GDM1 (cell line): Measurements from ENCODE around the gene BACE2.
"Not testable (repeated sequence)": the region's sequence is repeated elsewhere in the genome, so short reads cannot be mapped to it uniquely, and the experiment has no call there.

Experiments
- DNase-seq: peaks from one replicate; lab custom pipeline; 2025; lab: John Stamatoyannopoulos, UW

Gene BACE2

GRCh38 chr21:41240040-41240439, 72.1 kb downstream of the BACE2 start:
- DNase-seq = no peak

GRCh38 chr21:41241341-41241740, 73.4 kb downstream of the BACE2 start:
- DNase-seq = no peak

- DNase-seq = no peak
Measured at GRCh38 chr21:41242238-41242829, 74.4 kb downstream of the BACE2 start.

DNA sequence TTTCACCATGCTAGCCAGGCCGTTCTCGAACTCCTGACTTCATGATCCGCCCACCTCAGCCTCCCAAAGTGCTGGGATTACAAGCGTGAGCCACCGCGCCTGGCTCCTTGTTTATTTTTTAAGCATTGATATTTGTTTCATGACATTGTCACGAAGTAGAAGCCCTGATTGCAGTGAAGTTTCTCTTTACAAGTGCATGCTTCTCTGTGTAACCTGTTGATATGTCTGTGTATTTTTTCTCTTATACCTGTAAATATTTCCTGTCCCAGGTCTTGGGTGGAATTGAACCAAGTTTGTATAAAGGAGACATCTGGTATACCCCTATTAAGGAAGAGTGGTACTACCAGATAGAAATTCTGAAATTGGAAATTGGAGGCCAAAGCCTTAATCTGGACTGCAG, 75.1 kb downstream of the BACE2 start:
- no peak for DNase-seq

DNA sequence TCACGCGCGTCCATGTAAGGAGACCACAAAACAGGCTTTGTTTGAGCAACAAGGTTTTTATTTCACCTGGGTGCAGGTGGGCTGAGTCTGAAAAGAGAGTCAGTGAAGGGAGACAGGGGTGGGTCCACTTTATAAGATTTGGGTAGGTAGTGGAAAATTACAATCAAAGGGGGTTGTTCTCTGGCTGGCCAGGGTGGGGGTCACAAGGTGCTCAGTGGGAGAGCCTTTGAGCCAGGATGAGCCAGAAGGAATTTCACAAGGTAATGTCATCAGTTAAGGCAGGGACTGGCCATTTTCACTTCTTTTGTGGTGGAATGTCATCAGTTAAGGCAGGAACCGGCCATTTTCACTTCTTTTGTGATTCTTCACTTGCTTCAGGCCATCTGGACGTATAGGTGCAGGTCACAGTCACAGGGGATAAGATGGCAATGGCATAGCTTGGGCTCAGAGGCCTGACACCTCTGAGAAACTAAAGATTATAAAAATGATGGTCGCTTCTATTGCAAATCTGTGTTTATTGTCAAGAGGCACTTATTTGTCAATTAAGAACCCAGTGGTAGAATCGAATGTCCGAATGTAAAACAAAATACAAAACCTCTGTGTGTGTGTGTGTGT, 76.4 kb downstream of the BACE2 start:
- not testable (repeated sequence) for DNase-seq

DNA sequence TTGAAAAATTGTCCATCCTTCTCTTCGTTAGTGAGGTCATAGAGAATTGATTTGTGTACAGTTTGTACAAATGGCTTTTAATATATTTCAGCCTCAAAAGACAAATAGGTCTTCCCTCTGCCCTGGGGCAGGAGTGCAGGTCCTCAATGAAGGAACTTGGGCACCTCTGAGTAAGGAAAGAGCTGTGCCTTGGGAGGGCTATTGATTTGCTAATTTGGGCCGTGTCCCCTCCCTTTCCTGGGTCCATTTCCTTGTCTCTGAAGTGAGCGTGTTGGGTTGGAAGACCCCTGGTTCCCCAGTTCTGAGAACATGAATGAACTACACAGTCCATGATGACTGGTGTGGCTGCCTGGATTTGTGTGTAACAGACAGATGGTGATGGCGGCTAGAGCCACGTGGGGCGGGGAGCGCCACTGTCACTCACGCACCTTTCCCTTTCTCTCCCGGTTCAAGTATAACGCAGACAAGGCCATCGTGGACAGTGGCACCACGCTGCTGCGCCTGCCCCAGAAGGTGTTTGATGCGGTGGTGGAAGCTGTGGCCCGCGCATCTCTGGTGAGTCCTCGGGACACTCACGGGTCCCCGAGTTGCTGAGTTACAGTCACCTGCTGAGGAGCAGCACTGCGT, 77.7 kb downstream of the BACE2 start:
- no peak for DNase-seq

GRCh38 chr21:41246808-41247207, 78.8 kb downstream of the BACE2 start:
- no peak for DNase-seq

- DNase-seq = no peak
Measured at GRCh38 chr21:41247561-41248545, 79.9 kb downstream of the BACE2 start.

DNA sequence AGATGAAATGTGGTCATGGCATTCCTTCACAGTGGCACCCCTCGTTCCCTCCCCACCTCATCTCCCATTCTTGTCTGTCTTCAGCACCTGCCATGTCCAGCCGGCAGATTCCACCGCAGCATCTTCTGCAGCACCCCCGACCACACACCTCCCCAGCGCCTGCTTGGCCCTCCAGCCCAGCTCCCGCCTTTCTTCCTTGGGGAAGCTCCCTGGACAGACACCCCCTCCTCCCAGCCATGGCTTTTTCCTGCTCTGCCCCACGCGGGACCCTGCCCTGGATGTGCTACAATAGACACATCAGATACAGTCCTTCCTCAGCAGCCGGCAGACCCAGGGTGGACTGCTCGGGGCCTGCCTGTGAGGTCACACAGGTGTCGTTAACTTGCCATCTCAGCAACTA, 81.5 kb downstream of the BACE2 start:
- no peak for DNase-seq

GRCh38 chr21:41250519-41250918, 82.6 kb downstream of the BACE2 start:
- DNase-seq = no peak

DNA sequence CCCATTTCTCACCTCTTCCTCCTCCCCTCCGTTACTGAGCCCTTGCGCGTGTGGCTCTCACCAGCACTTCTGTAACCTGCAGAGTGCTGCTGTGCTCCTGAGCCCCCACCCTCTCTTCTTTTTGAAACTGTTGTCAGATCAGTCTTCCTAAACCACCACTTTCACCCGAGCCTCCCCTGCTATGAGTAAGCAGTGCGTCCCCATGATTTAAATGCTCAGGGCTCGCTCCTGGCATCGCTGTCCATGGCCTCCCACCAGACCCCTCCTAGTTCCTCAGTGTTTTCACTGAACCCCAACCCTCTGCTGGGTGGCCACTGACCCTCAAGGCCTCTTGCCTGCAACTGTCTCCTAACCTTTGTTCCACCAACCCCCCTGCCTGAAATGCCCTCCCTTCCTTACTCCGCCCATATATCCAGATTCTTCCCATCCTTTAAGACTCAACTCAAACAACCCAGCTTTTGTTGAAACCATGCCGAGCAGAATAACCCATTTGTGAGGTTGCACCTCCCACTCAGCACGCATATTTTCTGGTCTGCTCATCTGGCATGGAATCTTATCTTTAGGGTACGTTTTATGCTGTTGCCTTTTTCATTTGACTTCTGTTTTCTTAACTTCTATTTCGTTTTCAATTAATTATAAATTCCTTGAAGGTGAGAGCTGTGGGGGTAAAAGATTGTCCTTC, 84.1 kb downstream of the BACE2 start:
- DNase-seq = no peak

- DNase-seq = no peak
Measured at GRCh38 chr21:41254090-41254700, 86.2 kb downstream of the BACE2 start.

- DNase-seq = no peak
Measured at GRCh38 chr21:41255190-41255589, 87.2 kb downstream of the BACE2 start.

DNA sequence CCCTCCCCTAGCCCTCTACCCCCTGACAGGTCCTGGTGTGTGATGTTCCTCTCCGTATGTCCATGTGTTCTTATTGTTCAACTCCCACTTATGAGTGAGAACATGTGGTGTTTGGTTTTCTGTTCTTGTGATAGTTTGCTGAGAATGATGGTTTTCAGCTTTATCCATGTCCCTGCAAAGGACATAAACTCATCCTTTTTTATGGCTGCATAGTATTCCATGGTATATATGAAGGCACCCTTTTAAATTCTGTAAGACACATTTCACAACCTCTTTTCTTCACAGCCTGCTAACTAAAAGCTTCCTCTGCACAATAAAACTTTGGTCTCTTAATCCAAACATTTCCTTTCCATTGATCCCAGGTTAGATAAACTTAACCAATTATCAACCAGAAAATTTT, 88.3 kb downstream of the BACE2 start:
- DNase-seq = not testable (repeated sequence)

DNA sequence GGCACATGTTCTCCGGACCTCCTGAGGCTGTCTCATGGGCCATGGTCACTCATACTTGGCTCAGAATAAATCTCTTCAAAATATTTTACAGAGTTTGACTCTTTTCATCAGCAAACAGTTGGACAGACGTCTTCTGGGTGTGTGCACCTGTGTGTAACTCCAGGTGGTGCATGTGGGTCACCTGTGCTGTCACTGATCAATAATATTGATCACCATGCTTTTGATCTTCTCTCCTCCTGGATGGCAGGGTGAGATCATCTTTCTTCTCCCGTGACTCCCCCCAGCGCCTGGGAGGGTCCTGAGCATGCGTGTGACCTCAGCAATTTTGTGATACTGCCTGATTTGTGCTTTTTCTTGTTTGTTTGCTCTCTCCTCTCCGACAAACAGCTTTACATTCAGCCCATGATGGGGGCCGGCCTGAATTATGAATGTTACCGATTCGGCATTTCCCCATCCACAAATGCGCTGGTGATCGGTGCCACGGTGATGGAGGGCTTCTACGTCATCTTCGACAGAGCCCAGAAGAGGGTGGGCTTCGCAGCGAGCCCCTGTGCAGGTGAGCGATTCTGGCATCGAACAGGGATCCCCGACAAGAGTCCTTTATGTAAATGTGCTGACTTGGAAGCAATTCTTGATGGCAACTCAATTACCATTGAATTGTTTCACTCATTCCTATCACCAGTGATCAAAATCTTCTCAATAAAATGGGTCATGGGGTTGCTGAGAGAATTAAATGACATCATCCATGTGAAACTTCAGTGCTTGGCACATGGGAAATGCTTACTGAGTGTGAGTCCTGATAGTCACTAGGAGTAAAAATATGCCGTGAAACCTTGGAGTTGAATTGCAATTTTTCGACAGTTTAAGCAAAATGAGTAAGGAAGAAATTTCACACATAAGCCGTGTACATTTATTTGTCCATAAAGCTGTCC, 89.1 kb downstream of the BACE2 start:
- no peak for DNase-seq

GRCh38 chr21:41258617-41259016, 90.7 kb downstream of the BACE2 start:
- DNase-seq = no peak

GRCh38 chr21:41260428-41260827, 92.5 kb downstream of the BACE2 start:
- DNase-seq = no peak

- DNase-seq = no peak
Measured at GRCh38 chr21:41267346-41267745, 99.4 kb downstream of the BACE2 start.

DNA sequence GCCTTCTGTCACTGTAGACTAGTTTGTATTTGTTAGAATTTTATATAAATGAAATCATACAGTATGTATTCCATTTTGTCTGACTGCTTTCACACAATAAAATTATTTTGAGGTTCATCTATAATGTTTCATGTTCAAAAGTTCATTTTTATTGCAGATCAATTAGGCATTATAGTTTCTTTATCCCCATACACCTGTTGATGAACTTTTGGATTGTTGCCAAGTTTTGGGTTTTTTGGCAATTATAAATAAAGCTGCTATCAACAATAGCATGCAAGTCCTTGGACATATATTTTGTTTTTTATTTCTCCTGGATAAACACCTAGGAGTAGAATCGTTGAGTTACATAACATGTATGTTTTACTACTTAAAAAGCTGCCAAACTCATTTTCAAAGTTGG, 101.6 kb downstream of the BACE2 start:
- DNase-seq = no peak

DNA sequence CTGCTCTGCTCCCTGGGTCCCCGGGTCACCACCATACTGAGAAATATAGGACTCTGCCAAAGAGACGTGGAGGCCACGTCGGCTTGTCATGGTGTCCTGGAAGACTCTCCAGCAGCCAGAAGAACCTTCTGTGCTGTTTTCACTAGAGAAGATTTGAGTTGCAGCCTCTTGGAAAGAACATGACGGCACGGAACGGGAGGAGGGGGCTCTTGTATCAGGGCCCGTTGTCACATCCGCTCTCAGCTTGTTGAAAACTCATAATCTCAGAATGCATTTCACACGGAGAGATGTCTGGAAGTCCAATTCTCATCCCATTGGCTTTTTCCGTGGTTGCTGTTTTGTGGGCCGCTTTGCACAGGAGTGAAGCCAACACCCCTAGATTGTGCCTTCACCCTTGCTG, 109.2 kb downstream of the BACE2 start:
- DNase-seq = no peak
